ENCODE data around the gene PRMT2.
"Not testable (repeated sequence)": the region's sequence is repeated elsewhere in the genome, so short reads cannot be mapped to it uniquely, and the experiment has no call there.

PRMT2 gene

DNA sequence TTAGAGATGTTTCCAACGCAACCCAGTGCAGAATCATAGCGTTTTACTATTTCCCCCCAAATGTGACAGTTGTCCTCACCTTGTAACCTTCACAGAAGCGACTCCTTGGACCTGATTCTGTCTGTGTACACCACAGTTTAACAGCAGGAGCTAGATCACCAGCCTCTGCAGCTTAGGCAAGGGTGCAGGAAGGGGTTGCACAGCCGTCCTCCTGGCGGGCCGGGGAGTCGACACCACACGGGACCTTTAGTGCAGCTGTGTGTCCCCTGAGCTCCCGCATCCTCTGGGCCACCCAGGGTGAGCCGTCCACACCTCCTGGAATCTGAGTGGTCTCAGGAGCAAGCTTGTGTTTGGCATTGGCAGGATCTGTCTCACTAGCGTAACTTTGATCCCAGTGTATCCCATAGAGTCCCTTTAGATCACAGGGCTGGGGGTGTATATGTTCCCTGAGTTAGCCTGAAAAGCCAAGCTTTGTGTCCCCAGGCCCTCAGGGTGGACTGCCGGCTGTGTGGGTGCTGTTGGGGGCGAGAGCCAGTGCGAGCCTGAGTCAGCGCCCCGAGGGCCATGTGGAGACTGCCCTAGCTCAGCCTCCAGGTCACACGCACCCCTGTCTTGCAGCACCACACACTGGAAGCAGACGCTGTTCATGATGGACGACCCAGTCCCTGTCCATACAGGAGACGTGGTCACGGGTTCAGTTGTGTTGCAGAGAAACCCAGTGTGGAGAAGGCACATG, 27.5 kb downstream of the PRMT2 start:
- in situ Hi-C loops (cut with HindIII; ENCODE audit: low pct_ligation_motif_present, low pct_unique_long_range_greater_than_20kb, low sequenced_read_pairs): no loop called here
- DNase-seq: no peak

DNA sequence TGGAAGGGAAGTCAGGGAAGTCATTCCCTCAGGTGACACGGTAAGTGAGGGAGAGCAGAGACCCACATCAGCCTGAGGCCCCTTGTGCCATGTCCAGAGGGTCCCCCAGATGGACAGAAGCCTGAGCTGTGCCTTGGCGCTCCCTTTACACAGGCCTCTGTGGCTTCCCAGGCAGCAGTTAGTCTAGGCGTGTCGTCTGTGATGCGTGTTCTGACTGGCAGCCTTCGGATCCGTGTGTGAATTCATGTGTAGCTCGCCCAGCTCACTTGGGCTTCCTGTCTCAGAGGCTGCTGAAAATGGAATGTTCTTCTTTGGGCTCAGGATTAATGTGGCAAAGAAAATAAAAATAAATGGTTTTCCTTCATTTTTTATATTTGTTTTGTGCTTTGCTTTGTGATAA, 28.3 kb downstream of the PRMT2 start:
- in situ Hi-C loops (cut with HindIII; ENCODE audit: low pct_ligation_motif_present, low pct_unique_long_range_greater_than_20kb, low sequenced_read_pairs): no loop called here
- no peak for DNase-seq

DNA sequence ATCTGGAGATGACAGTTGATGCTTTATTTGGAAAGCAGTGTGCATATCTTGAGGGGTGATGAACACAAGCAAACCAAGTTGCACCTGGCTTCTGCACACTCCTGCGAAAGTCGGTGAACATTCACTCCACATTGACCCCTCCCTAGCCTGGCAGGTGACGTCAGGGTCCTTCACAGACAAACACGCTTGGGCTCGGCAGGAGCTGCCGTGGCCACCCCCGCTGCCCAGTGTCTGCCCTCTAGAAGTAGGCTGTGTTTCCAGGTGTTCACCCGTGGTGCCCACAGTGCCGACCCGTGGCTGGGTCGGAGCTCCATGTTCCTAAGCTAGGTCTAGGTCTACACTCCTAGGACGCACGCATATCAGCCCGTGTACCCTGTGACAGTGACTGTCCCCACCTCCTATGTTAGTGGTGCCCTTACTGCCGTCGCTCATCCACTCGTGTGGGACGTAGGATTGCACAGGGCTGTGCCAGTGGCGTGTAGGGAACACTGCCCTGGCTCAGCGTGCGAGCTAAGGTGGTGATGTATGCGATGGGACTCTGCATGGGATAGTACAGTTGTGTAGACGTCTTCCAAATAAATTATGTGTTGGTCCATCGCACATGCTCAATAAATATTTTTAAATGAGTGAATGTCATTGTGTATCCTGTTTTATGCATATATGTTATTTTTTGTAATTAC, 29.0 kb downstream of the PRMT2 start:
- no peak for DNase-seq
- in situ Hi-C loops (cut with HindIII; ENCODE audit: low pct_ligation_motif_present, low pct_unique_long_range_greater_than_20kb, low sequenced_read_pairs): no loop called here

DNA sequence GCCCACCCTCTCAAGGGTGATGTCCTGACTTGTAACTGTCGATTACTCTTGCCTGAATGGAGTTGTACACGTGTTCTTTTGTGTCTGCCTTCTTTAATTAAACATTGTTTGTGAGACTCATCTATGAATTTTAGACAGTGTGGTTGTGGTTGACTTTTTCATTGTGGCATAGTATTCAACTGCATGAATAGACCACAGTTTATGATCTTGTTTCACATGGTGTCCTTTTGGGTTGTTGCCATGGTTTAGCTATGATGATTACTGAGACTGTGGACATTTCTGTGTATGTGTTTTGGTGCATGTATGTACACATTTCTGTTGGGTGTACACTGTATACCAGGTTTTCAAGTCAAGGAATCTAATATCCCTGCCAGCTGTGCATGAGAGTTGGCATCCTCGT, 30.1 kb downstream of the PRMT2 start:
- DNase-seq: no peak
- in situ Hi-C loops (cut with HindIII; ENCODE audit: low pct_ligation_motif_present, low pct_unique_long_range_greater_than_20kb, low sequenced_read_pairs): no loop called here

DNA sequence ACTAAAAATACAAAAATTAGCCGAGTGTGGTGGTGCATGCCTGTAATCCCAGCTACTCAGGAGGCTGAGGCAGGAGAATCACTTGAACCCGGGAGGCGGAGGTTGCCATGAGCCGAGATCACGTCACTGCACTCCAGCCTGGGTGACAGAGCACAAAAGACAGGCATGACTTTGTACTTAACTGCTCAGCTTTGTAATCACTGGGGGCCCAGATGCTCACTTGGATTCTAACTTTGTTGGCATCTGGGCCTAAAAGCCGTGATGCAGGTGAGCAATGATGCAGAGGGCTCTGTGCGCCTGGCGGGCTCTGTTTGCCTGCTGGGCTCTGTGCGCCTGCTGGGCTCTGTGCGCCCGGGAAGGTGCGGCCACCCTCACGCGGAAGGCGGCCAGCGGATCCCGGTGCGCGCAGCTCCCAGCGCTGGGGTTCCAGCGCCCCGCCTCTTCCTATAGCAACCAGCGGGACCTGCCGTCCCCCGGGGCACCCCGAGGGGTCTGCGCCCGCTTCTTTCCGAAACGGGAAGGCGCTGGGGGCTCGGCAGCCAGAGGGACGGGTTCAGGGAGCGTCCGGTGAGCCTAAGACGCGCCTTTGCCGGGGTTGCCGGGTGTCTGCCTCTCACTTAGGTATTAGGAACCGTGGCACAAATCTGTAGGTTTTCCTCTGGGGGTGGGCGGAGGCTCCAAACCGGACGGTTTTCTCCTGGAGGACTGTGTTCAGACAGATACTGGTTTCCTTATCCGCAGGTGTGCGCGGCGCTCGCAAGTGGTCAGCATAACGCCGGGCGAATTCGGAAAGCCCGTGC, 31.7 kb downstream of the PRMT2 start:
- in situ Hi-C loops (cut with HindIII; ENCODE audit: low pct_ligation_motif_present, low pct_unique_long_range_greater_than_20kb, low sequenced_read_pairs): no loop called here
- DNase-seq: peak; percentile 31

DNA sequence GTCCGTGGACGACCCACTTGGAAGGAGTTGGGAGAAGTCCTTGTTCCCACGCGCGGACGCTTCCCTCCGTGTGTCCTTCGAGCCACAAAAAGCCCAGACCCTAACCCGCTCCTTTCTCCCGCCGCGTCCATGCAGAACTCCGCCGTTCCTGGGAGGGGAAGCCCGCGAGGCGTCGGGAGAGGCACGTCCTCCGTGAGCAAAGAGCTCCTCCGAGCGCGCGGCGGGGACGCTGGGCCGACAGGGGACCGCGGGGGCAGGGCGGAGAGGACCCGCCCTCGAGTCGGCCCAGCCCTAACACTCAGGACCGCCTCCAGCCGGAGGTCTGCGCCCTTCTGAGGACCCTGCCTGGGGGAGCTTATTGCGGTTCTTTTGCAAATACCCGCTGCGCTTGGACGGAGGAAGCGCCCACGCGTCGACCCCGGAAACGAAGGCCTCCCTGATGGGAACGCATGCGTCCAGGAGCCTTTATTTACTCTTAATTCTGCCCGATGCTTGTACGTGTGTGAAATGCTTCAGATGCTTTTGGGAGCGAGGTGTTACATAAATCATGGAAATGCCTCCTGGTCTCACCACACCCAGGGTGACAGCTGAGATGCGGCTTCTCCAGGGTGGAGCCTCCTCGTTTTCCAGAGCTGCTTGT, 32.4 kb downstream of the PRMT2 start:
- in situ Hi-C loops (cut with HindIII; ENCODE audit: low pct_ligation_motif_present, low pct_unique_long_range_greater_than_20kb, low sequenced_read_pairs): no loop called here
- DNase-seq: peak; percentile 39

DNA sequence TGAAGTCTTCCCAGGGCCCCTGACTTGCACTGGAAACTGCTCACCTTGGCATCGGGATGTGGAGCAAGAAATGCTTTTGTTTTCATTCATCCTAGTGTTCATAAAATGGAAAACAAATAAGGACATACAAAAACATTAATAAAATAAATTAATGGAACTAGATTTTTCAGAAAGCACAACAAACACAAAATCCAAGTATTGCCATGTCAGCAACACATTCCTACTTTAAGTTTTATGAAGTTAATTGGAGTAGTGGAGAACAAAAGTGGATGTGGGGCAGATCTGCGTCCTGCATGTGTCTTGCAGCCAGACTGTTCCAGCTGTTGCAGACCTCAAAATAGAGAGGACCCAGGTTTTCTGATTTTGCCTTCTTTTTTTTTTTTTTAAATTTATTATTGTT, 32.9 kb downstream of the PRMT2 start:
- DNase-seq: no peak
- in situ Hi-C loops (cut with HindIII; ENCODE audit: low pct_ligation_motif_present, low pct_unique_long_range_greater_than_20kb, low sequenced_read_pairs): no loop called here

DNA sequence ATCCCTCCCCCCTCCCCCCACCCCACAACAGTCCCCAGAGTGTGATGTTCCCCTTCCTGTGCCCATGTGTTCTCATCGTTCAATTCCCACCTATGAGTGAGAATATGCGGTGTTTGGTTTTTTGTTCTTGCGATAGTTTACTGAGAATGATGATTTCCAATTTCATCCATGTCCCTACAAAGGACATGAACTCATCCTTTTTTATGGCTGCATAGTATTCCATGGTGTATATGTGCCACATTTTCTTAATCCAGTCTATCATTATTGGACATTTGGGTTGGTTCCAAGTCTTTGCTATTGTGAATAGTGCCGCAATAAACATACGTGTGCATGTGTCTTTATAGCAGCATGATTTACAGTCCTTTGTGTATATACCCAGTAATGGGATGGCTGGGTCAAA, 33.4 kb downstream of the PRMT2 start:
- DNase-seq; in situ Hi-C loops (cut with HindIII; ENCODE audit: low pct_ligation_motif_present, low pct_unique_long_range_greater_than_20kb, low sequenced_read_pairs): not testable (repeated sequence)

DNA sequence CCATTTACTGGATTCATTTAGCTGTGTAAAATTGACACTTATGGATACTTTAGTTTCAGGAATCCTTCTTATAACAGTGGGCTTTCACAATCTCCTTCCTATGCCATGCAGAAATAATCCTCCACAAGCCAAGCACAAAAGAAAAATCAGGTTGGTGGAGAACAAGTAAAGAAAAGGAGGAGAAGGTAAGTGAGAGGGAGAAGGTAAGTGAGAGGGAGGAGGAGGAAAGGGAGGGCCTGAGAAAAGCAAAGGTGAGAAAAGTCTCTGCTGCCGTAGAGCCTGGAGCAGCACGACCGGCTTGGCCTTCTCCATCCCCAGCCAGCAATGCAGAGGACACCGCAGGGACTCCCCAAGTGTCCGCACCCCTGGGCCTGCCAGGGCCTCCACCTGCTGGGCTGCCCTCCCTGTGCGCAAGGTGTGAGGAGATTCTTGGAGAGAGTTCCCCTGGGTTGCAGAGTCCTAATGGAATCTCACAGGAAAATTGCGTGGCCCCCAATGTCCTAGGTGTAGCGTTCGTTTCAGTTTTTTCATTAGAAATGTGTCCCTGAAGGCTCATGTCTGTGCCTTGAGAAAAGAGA, 39.0 kb downstream of the PRMT2 start:
- in situ Hi-C loops (cut with HindIII; ENCODE audit: low pct_ligation_motif_present, low pct_unique_long_range_greater_than_20kb, low sequenced_read_pairs): no loop called here
- no peak for DNase-seq

DNA sequence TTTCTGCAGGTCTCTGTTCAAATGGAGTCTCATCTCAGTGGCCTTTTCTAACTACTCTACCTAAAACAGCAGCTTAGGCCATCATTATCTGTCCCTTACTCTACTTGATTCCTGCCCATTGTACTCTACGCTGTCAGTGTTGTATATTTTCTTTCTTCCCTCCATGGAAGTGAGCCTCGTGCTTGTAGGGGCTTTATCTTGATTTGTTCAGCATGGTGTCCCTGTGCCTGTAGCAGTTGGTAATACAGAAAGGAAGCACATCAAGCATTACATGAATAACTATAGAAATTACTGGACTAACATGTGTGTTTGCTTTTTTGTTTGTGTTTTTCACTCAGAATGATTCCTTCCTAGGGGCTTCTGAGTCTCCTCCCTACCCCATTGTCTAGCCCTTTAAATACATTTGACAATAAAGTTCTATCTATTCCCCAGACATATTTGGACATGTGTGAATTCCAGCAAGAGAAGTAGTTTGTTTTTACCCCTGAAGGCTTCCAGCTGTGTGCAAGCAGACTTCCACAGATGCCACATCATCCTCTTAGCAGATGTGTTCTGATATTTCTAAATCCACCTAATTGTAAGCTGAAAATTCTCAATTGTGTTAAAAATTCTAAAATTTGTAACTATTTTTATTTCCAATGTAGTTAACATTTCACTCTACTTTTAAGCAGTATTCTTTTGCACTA, 40.3 kb downstream of the PRMT2 start:
- in situ Hi-C loops (cut with HindIII; ENCODE audit: low pct_ligation_motif_present, low pct_unique_long_range_greater_than_20kb, low sequenced_read_pairs): no loop called here
- DNase-seq: no peak

DNA sequence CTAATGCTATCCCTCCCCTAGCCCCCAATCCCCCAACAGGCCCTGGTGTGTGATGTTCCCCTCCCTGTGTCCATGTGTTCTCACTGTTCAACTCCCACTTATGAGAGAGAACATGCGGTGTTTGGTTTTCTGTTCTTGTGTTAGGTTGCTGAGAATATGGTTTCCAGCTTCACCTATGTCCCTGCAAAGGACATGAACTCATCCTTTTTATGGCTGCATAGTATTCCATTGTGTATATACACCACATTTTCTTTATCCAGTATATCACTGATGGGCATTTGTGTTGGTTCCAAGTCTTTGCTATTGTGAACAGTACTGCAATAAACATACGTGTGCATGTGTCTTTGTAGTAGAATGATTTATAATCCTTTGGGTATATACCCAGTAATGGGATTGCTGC, 41.1 kb downstream of the PRMT2 start:
- DNase-seq; in situ Hi-C loops (cut with HindIII; ENCODE audit: low pct_ligation_motif_present, low pct_unique_long_range_greater_than_20kb, low sequenced_read_pairs): not testable (repeated sequence)

DNA sequence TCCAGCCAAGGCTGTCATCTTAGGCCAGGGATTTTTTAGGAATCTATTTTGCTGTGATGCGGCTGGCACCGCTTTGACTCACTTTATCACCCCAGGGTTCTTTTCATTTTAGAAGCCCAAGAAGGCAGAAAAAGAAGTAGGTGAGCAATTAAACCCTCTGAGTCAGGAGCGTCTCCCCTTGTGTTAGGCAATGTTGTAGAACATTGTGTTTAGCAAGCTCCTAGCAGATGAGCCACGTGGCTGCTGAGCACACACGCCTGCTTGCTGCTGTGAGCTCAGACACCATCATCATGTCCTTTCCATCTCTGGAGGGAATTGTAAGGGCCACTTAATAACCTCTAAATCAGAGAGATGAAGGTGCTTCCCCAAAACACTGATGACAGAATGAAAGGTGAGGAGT, 46.1 kb downstream of the PRMT2 start:
- DNase-seq; in situ Hi-C loops (cut with HindIII; ENCODE audit: low pct_ligation_motif_present, low pct_unique_long_range_greater_than_20kb, low sequenced_read_pairs): not testable (repeated sequence)

DNA sequence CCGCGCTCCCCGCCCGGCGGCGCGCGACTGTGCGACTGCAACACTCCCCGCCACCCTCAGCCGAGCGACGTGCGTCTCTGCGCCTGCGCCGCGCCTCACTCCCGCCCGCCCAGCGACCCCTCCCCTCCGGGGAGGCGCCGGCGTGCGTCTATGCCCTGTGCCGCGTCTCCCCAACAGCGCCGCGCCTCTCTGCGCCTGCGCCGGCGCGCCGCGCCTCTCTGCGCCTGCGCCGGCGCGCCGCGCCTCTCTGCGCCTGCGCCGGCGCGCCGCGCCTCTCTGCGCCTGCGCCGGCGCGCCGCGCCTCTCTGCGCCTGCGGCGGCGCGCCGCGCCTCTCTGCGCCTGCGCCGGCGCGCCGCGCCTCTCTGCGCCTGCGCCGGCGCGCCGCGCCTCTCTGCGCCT, 63.2 kb downstream of the PRMT2 start:
- in situ Hi-C loops (cut with HindIII; ENCODE audit: low pct_ligation_motif_present, low pct_unique_long_range_greater_than_20kb, low sequenced_read_pairs); DNase-seq: not testable (repeated sequence)

DNA sequence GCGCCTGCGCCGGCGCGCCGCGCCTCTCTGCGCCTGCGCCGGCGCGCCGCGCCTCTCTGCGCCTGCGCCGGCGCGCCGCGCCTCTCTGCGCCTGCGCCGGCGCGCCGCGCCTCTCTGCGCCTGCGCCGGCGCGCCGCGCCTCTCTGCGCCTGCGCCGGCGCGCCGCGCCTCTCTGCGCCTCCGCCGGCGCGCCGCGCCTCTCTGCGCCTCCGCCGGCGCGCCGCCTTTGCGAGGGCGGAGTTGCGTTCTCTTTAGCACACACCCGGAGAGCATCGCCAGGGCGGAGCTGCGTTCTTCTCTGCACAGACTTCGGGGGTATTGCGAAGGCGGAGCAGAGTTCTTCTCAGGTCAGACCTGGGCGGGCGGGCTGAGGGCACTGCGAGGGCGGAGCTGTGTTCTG, 63.6 kb downstream of the PRMT2 start:
- in situ Hi-C loops (cut with HindIII; ENCODE audit: low pct_ligation_motif_present, low pct_unique_long_range_greater_than_20kb, low sequenced_read_pairs); DNase-seq: not testable (repeated sequence)

All from ACHN (cell line).